Activated CD8-positive, alpha-beta memory T cell treated with anti-CD3 and anti-CD28 coated beads for 4 hours (primary cell): ENCODE measurements around the gene GAS6.
"Not testable (repeated sequence)": the region's sequence is repeated elsewhere in the genome, so short reads cannot be mapped to it uniquely, and the experiment has no call there.

Experiments used
- DNase-seq, 2 donors: peaks; one replicate each; pipeline ENCODE4 v3.0.0-alpha.2; 2020; ENCODE audit warnings: low read depth in 2 of 2

Gene GAS6

GRCh38 chr13:113806104-113806471 lies 57.8 kb downstream of the GAS6 start:
- DNase-seq: no peak

GRCh38 chr13:113805431-113806103 lies 58.3 kb downstream of the GAS6 start:
- DNase-seq: no peak

GRCh38 chr13:113804703-113805430 lies 59.0 kb downstream of the GAS6 start:
- no peak for DNase-seq

GRCh38 chr13:113804017-113804702 lies 59.7 kb downstream of the GAS6 start:
- DNase-seq: no peak

GRCh38 chr13:113803409-113804016 lies 60.4 kb downstream of the GAS6 start:
- no peak for DNase-seq

GRCh38 chr13:113802761-113803160 lies 61.1 kb downstream of the GAS6 start:
- DNase-seq: no peak

- no peak for DNase-seq
These were observed 61.8 kb downstream of the GAS6 start for GRCh38 chr13:113802090-113802531.

- DNase-seq: no peak
These were observed 62.5 kb downstream of the GAS6 start for GRCh38 chr13:113801289-113801961.

- DNase-seq: no peak
These were observed 63.3 kb downstream of the GAS6 start for GRCh38 chr13:113800576-113800926.

GRCh38 chr13:113798200-113798811 lies 65.6 kb downstream of the GAS6 start:
- DNase-seq: no peak

GRCh38 chr13:113796964-113797676 lies 66.8 kb downstream of the GAS6 start:
- no peak for DNase-seq

- DNase-seq: no peak
These were observed 67.5 kb downstream of the GAS6 start for GRCh38 chr13:113796211-113796963.

GRCh38 chr13:113795362-113795761 lies 68.5 kb downstream of the GAS6 start:
- not testable (repeated sequence) for DNase-seq

- no peak for DNase-seq
These were observed 69.1 kb downstream of the GAS6 start for GRCh38 chr13:113794764-113795173.

- no peak for DNase-seq
These were observed 69.8 kb downstream of the GAS6 start for GRCh38 chr13:113794086-113794485.

- DNase-seq: no peak
These were observed 70.2 kb downstream of the GAS6 start for GRCh38 chr13:113793718-113794085.

GRCh38 chr13:113792886-113793717 lies 70.8 kb downstream of the GAS6 start:
- no peak for DNase-seq

- DNase-seq: no peak
These were observed 71.6 kb downstream of the GAS6 start for GRCh38 chr13:113792236-113792770.

GRCh38 chr13:113791761-113792160 lies 72.1 kb downstream of the GAS6 start:
- DNase-seq: no peak
